ENCODE measurements around the gene SYT15. TPM values are rescaled to one million over a fixed set of nuclear protein-coding genes. Genes with fewer than 3 reads are reported as not detected.

SYT15 gene
- total RNA-seq, 2 donors from 2014 or later = 1.3 to 3.2 TPM

DNA sequence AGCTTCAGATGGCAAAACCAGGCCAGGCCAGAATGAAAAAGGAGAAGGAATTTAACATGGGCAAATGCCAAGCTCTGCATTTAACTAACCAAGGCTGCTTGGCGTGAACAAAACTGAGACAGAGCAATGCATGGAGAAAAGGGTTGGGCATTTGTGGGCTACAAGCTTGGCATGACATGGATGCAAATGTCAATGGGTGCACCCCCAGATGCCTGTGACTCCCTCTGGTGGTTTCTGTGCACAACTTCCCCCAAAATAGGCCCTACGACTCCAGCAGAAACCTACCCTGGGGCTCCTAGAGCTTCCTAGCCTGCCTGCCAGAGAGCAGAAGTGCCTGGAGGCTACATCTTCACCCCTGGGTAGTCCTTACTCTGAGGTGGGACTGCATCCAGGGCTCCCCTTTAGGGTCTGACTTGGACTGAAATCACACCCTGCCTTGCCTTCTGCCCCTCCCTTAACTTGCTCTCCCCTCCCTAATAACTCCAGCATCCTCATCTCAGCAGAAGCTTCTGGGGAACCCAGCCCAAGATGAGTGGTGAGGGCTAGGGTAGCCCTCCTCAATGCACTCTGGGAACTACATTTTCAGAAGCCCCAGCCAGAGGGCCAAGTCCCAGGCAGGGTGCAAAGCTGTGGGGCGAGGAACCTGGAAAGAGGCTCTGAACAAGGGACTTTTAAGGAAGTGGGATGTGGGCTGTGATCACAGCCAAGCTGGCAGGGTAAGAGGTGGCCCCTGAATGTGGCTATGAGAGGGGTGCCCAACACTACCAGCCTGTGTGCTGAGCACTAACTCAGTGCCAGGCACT, 33.7 kb upstream of the SYT15 start:
- 74 to 78% methylated on average over 3 of the region's 3 CpGs for WGBS, 2 experiments (ENCODE audit: insufficient coverage in 1 of 2, insufficient read length in 1 of 2)
- Histone ChIP-seq H3K9ac (ENCODE audit: extremely low read depth, low read length, poor library complexity, severe bottlenecking) (no peak overlapping the region), H3K4me1 (ENCODE audit: control insufficient read depth, insufficient read depth, low read length) (peaks cover 5% of the 10 kb centered on the region), H3K4me3 (ENCODE audit: low read length) (no peak overlapping the region), H3K27me3 (ENCODE audit: control insufficient read depth, insufficient read depth, low read length, poor library complexity, severe bottlenecking) (no peaks in the 10 kb centered on the region), H3K27ac (ENCODE audit: low read depth, low read length) (no peak overlapping the region), H3K9me3 (ENCODE audit: control insufficient read depth, low read length) (no peaks in the 10 kb centered on the region), H3K36me3 (ENCODE audit: control insufficient read depth, insufficient read depth, low read length) (no peaks in the 10 kb centered on the region)
- Mint-ChIP-seq H3K9me3 (no peaks in the 10 kb centered on the region), H3K36me3 (ENCODE audit: low read depth) (peaks cover 2% of the 10 kb centered on the region), H3K4me3 (no peak overlapping the region), H3K4me1 (peaks cover 9% of the 10 kb centered on the region), H3K27me3 (ENCODE audit: insufficient read depth) (peaks cover 11% of the 10 kb centered on the region), H3K27ac (no peak overlapping the region)
- peak; percentile 76 for DNase-seq
- TF ChIP-seq, protein P1, sequence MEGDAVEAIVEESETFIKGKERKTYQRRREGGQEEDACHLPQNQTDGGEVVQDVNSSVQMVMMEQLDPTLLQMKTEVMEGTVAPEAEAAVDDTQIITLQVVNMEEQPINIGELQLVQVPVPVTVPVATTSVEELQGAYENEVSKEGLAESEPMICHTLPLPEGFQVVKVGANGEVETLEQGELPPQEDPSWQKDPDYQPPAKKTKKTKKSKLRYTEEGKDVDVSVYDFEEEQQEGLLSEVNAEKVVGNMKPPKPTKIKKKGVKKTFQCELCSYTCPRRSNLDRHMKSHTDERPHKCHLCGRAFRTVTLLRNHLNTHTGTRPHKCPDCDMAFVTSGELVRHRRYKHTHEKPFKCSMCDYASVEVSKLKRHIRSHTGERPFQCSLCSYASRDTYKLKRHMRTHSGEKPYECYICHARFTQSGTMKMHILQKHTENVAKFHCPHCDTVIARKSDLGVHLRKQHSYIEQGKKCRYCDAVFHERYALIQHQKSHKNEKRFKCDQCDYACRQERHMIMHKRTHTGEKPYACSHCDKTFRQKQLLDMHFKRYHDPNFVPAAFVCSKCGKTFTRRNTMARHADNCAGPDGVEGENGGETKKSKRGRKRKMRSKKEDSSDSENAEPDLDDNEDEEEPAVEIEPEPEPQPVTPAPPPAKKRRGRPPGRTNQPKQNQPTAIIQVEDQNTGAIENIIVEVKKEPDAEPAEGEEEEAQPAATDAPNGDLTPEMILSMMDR (conservative IDR thresholded peaks at IDR 0.05) = peak; percentile 81

DNA sequence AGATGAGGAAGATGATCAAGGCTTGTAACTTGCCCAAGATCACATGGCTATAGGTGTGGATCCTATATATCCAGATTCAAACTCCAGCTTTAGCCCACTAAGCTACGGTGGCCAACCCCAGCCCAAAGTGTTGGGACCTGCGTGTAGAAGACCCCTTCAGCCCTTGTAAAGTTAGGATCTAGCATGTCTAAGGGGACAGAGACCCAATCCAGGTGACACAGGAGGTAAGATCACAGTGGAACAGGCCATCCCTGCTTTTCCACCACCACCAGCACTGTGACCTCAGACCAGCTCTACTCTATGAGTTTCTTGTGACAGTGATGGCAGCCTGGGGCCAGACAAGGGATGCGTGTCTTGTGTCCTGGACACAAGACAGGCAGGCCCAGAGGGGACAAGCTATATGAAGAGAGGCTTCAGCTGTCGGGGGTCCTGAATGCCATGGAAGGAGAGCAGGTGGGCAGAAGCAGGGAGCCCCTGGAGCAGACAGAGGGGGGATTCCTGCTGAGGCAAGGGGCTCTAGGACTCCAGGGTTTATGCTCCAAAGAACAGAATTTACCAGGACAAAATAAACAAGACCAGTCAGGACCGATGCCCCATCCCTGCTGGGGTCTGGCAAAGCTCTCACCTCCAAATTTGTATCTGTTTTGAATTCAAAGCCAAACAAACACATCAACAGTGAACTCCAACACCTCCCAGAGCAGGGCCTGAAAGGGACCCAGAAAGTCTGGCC, 32.9 kb upstream of the SYT15 start:
- TF ChIP-seq, protein P1 (conservative IDR thresholded peaks at IDR 0.05) = no peak
- 80 to 82% methylated on average over 5 of the region's 5 CpGs for WGBS, 2 experiments (ENCODE audit: insufficient coverage in 1 of 2, insufficient read length in 1 of 2)
- no peaks in the 10 kb centered on the region for H3K27me3 ChIP-seq (ENCODE audit: control insufficient read depth, insufficient read depth, low read length, poor library complexity, severe bottlenecking)
- DNase-seq = peak; percentile 38
- Mint-ChIP-seq H3K36me3 (ENCODE audit: low read depth) (peaks cover 2% of the 10 kb centered on the region), H3K27ac (no peak overlapping the region), H3K27me3 (ENCODE audit: insufficient read depth) (peaks cover 6% of the 10 kb centered on the region), H3K4me3 (no peak overlapping the region), H3K9me3 (no peaks in the 10 kb centered on the region), H3K4me1 (peaks cover 9% of the 10 kb centered on the region)
- no peaks in the 10 kb centered on the region for H3K36me3 ChIP-seq (ENCODE audit: control insufficient read depth, insufficient read depth, low read length)
- no peak overlapping the region for H3K4me3 ChIP-seq (ENCODE audit: low read length)
- H3K9me3 ChIP-seq (ENCODE audit: control insufficient read depth, low read length) = no peaks in the 10 kb centered on the region
- H3K9ac ChIP-seq (ENCODE audit: extremely low read depth, low read length, poor library complexity, severe bottlenecking) = no peak overlapping the region
- no peak overlapping the region for H3K27ac ChIP-seq (ENCODE audit: low read depth, low read length)
- peaks cover 5% of the 10 kb centered on the region for H3K4me1 ChIP-seq (ENCODE audit: control insufficient read depth, insufficient read depth, low read length)

DNA sequence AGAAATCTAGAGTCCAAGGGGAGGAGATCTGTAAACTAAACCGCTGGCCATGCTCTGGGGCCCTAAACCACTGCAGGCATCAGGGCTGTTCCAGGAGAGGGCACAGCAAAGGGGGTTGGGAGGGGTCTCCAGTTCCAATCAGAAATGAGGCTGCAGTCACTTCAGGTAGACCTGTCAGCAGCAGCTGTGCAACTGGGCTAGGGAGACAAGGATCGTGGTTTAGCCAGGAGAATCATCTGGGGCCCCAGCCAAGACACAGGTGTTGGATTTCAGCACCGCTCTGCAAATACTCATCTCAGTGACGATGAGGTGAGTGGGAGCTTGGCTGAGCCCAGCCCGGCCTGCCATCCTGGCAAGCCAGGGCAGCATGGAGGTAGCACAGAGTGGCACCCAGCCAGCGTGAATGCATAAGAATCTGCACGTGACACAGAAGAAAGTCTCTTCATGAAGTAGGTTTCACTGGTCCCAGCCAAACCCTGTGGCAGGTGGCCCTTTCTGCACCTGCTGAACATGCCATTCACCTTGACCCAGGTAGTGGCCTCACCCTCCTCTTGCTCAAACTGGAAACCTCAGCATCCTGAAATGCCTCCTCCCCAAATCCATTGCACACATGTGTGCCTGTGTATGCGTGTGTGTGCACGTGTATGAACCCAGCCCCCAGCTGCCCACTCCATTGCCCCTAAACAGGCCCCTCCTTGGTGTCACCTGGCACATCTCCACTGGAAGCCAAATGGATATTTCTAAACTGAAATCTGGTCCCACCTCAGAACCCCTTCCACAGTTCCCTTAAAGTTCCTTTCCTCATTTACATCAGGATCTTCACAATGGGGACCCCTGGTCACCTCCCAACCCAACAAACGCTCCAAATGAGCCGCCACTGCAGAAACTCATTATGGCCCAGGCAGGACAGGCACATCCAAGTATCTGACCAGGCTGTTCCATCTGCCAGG, 32.1 kb upstream of the SYT15 start:
- TF ChIP-seq, protein P1 (conservative IDR thresholded peaks at IDR 0.05) = no peak
- H3K4me1 Mint-ChIP-seq = peaks cover 8% of the 10 kb centered on the region
- peak; percentile 57 for DNase-seq
- WGBS, 2 experiments (ENCODE audit: insufficient coverage in 1 of 2, insufficient read length in 1 of 2) = 86 to 89% methylated on average over 10 to 11 of the region's 11 CpGs
- no peaks in the 10 kb centered on the region for H3K36me3 ChIP-seq (ENCODE audit: control insufficient read depth, insufficient read depth, low read length)
- H3K27ac Mint-ChIP-seq = no peak overlapping the region
- peaks cover 3% of the 10 kb centered on the region for H3K4me1 ChIP-seq (ENCODE audit: control insufficient read depth, insufficient read depth, low read length)
- peaks cover 2% of the 10 kb centered on the region for H3K36me3 Mint-ChIP-seq (ENCODE audit: low read depth)
- H3K27ac ChIP-seq (ENCODE audit: low read depth, low read length) = no peak overlapping the region
- H3K27me3 ChIP-seq (ENCODE audit: control insufficient read depth, insufficient read depth, low read length, poor library complexity, severe bottlenecking) = no peaks in the 10 kb centered on the region
- H3K4me3 Mint-ChIP-seq = no peak overlapping the region
- no peak overlapping the region for H3K9ac ChIP-seq (ENCODE audit: extremely low read depth, low read length, poor library complexity, severe bottlenecking)
- peaks cover 6% of the 10 kb centered on the region for H3K27me3 Mint-ChIP-seq (ENCODE audit: insufficient read depth)
- H3K9me3 ChIP-seq (ENCODE audit: control insufficient read depth, low read length) = no peaks in the 10 kb centered on the region
- no peaks in the 10 kb centered on the region for H3K9me3 Mint-ChIP-seq
- no peak overlapping the region for H3K4me3 ChIP-seq (ENCODE audit: low read length)

All from endodermal cell (in vitro differentiated cells).